Activated naive CD4-positive, alpha-beta T cell treated with anti-CD3 and anti-CD28 coated beads for 36 hours (primary cell): ENCODE measurements around the gene ADAMTSL1. TPM values are rescaled to one million over a fixed set of nuclear protein-coding genes. Genes with fewer than 3 reads are reported as not detected.

Experiments used
- CTCF ChIA-PET: fragments of 350-600 bp; sonication (Branson Sonifier 250); formaldehyde crosslinking; loops from one replicate; lab custom pipeline; 2021; ENCODE audit warnings: antibody characterized with exemption; lab: Charles Lee
- DNase-seq: peaks from one replicate; pipeline ENCODE4 v3.0.0-alpha.2; 2020
- H3K27ac Mint-ChIP-seq: one replicate; pipeline ENCODE4 v1.8.0; 2021; ENCODE audit warnings: mild to moderate bottlenecking, mixed read lengths
- H3K27me3 Mint-ChIP-seq: one replicate; pipeline ENCODE4 v1.8.0; 2021; ENCODE audit warnings: low read depth, mixed read lengths
- H3K36me3 Mint-ChIP-seq: one replicate; pipeline ENCODE4 v1.8.0; 2021; ENCODE audit warnings: low read depth, mixed read lengths
- H3K4me1 Mint-ChIP-seq: one replicate; pipeline ENCODE4 v1.8.0; 2021; ENCODE audit warnings: low read depth, mixed read lengths
- H3K4me3 Mint-ChIP-seq: one replicate; pipeline ENCODE4 v1.8.0; 2021; ENCODE audit warnings: mild to moderate bottlenecking, moderate library complexity, mixed read lengths
- H3K9me3 Mint-ChIP-seq: one replicate; pipeline ENCODE4 v1.8.0; 2021; ENCODE audit warnings: mixed read lengths
- intact Hi-C: fragments of 100-400 bp; cut with micrococcal nuclease; formaldehyde crosslinking; loops from one replicate; pipeline ENCODE4 v1.15.1; 2023
- total RNA-seq, 2 experiments: library from RNA; stranded (reverse); gene quantifications; one replicate each; pipeline ENCODE4 v1.2.3, GENCODE V29; 2021

The ADAMTSL1 gene
- total RNA-seq, 2 experiments from 2014 or later = not detected

DNA sequence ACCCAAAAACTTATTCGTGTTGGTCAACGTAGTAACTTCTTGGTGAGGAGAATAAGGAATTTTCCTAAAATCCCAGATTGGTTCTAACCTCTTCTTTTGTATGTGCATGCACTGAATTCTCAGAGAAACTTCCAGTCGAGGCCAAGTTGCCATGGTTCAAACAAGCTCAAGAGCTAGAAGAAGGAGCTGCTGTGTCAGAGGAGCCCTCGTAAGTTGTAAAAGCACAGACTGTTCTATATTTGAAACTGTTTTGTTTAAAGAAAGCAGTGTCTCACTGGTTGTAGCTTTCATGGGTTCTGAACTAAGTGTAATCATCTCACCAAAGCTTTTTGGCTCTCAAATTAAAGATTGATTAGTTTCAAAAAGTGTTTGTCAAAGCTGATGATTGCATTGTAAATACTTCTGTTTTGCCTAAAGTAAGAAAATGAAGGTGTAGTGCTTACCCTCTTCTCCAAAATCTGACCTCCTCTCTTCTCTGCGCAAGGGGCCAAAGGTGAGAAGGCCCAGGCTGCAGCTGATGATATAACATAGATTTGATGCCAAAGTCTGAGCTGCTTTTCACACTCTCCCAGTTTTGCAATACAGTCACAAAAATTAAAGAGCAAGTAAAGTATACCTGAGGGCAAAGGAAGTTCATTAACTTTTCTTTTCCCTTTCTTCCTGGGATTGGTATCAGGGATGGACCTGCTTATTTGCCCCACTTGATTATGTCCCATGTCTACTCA is 210.8 kb downstream of the ADAMTSL1 start:
- no peak overlapping the region for H3K27ac Mint-ChIP-seq
- intact Hi-C loops = no loop called here
- H3K36me3 Mint-ChIP-seq = no peaks in the 10 kb centered on the region
- no peak overlapping the region for H3K4me3 Mint-ChIP-seq
- H3K4me1 Mint-ChIP-seq = no peaks in the 10 kb centered on the region
- no peak for DNase-seq
- no peaks in the 10 kb centered on the region for H3K9me3 Mint-ChIP-seq
- CTCF ChIA-PET = no interaction called here
- H3K27me3 Mint-ChIP-seq = peaks cover 7% of the 10 kb centered on the region

- no peaks in the 10 kb centered on the region for H3K36me3 Mint-ChIP-seq
- CTCF ChIA-PET = interaction anchor here (1.0 kb wide), 1 partner anchor 66 kb away, joined by 3 read pairs; no protein-coding TSS in a partner anchor
- no peaks in the 10 kb centered on the region for H3K9me3 Mint-ChIP-seq
- H3K27me3 Mint-ChIP-seq = peaks cover 4% of the 10 kb centered on the region
- no peak for DNase-seq
- intact Hi-C loops = no loop called here
- no peak overlapping the region for H3K4me3 Mint-ChIP-seq
- H3K27ac Mint-ChIP-seq = no peak overlapping the region
- H3K4me1 Mint-ChIP-seq = no peaks in the 10 kb centered on the region
Observed at GRCh38 chr9:18688581-18689565, 214.9 kb downstream of the ADAMTSL1 start.

GRCh38 chr9:18689921-18690320 is 216.0 kb downstream of the ADAMTSL1 start:
- CTCF ChIA-PET = no interaction called here
- intact Hi-C loops = no loop called here
- H3K27ac Mint-ChIP-seq = no peak overlapping the region
- DNase-seq = no peak
- H3K36me3 Mint-ChIP-seq = no peaks in the 10 kb centered on the region
- H3K4me1 Mint-ChIP-seq = no peaks in the 10 kb centered on the region
- peaks cover 4% of the 10 kb centered on the region for H3K27me3 Mint-ChIP-seq
- H3K4me3 Mint-ChIP-seq = no peak overlapping the region
- no peaks in the 10 kb centered on the region for H3K9me3 Mint-ChIP-seq

DNA sequence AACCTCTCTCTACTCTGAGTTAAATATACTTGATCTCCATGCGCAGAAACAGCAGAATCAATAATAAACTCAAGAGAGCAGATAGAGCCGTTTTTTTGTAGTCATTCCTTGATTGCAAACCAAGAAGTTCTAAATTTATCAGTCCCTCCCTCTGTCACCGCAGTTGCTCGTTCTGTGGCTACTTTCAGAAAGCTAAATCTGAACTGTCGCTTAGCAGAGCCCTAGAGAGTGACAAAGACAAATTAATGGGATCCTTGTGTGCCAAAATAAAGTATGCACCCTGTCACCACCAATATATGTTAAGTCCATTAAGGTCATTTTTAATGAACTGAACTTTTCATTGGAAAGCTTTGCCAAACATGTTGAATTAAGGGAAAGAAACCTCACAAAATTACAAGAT is 218.3 kb downstream of the ADAMTSL1 start:
- no peak overlapping the region for H3K4me3 Mint-ChIP-seq
- peaks cover 8% of the 10 kb centered on the region for H3K9me3 Mint-ChIP-seq
- no peak for DNase-seq
- no peak overlapping the region for H3K27ac Mint-ChIP-seq
- peaks cover 4% of the 10 kb centered on the region for H3K27me3 Mint-ChIP-seq
- CTCF ChIA-PET = interaction anchor here (1.0 kb wide), 1 partner anchor 334 kb away, joined by 3 read pairs; no protein-coding TSS in a partner anchor
- no peaks in the 10 kb centered on the region for H3K36me3 Mint-ChIP-seq
- H3K4me1 Mint-ChIP-seq = no peaks in the 10 kb centered on the region
- intact Hi-C loops = no loop called here

- Mint-ChIP-seq H3K9me3 (peaks cover 8% of the 10 kb centered on the region), H3K36me3 (no peaks in the 10 kb centered on the region), H3K27me3 (no peaks in the 10 kb centered on the region), H3K27ac (no peak overlapping the region), H3K4me1 (no peaks in the 10 kb centered on the region), H3K4me3 (no peak overlapping the region)
- DNase-seq = no peak
- CTCF ChIA-PET = interaction anchor here (0.5 to 1.0 kb wide), 2 partner anchors 40 to 333 kb away, joined by 3 read pairs; no protein-coding TSS in a partner anchor
- intact Hi-C loops = no loop called here
Observed at GRCh38 chr9:18692962-18693361, 219.0 kb downstream of the ADAMTSL1 start.

DNA sequence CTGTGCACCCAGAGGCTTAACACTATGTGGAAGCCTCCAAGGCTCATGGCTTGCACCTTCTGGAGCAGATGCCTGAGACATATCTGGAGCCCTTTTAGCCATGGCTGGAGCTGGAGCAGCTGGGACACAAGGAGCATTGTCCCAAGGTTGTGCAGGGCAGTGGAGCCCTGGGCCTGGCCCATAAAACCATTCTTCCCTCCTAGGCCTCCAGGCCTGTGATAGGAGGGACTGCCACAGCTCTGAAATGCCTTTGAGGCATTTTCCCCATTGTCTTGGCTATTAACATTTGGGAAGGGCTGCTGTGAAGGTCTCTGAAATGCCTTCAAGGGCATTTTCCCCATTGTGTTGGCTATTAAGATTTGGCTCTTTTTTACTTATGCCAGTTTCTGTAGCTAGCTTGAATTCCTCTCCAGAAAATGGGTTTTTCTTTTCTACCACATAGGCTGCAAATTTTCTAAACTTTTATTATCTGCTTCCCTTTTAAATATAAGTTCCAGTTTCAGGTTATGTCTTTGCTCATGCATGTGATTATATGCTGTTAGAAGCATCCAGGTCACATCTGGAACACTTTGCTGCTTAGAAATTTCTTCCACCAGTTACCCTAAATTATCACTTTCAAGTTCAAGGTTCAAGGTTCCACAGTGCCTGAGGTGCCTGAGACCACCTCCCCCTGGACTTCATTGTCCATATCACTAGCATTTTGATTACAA is 221.2 kb downstream of the ADAMTSL1 start:
- CTCF ChIA-PET = no interaction called here
- H3K4me1 Mint-ChIP-seq = no peaks in the 10 kb centered on the region
- peaks cover 8% of the 10 kb centered on the region for H3K9me3 Mint-ChIP-seq
- H3K4me3 Mint-ChIP-seq = no peak overlapping the region
- intact Hi-C loops = no loop called here
- no peaks in the 10 kb centered on the region for H3K27me3 Mint-ChIP-seq
- no peak overlapping the region for H3K27ac Mint-ChIP-seq
- no peaks in the 10 kb centered on the region for H3K36me3 Mint-ChIP-seq
- no peak for DNase-seq

GRCh38 chr9:18698992-18699391 is 225.0 kb downstream of the ADAMTSL1 start:
- intact Hi-C loops = no loop called here
- H3K4me1 Mint-ChIP-seq = no peaks in the 10 kb centered on the region
- CTCF ChIA-PET = no interaction called here
- no peak for DNase-seq
- H3K27ac Mint-ChIP-seq = no peak overlapping the region
- H3K27me3 Mint-ChIP-seq = no peaks in the 10 kb centered on the region
- H3K36me3 Mint-ChIP-seq = no peaks in the 10 kb centered on the region
- H3K4me3 Mint-ChIP-seq = no peak overlapping the region
- H3K9me3 Mint-ChIP-seq = peaks cover 10% of the 10 kb centered on the region

DNA sequence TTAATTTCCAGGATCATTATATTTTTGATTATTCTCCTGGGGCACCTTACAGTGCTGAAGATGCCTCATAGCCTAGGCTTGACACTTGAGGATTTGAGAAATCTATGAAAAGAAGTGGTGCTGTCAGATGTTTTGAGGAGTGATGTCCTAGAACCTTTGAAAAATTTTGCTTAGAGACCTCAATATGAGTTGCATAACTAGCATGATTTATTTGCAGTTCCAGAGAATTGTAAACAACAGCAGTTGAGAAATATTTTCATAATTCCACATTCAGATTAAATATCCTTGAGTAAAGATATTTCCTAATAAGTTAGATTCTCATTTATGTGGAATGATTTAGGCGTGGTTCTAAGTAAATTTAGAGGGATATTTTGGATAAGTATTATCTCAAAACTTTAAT is 225.8 kb downstream of the ADAMTSL1 start:
- Mint-ChIP-seq H3K27ac (no peak overlapping the region), H3K36me3 (no peaks in the 10 kb centered on the region), H3K4me3 (no peak overlapping the region), H3K4me1 (no peaks in the 10 kb centered on the region), H3K27me3 (no peaks in the 10 kb centered on the region), H3K9me3 (peaks cover 10% of the 10 kb centered on the region)
- intact Hi-C loops = no loop called here
- no peak for DNase-seq
- CTCF ChIA-PET = no interaction called here

DNA sequence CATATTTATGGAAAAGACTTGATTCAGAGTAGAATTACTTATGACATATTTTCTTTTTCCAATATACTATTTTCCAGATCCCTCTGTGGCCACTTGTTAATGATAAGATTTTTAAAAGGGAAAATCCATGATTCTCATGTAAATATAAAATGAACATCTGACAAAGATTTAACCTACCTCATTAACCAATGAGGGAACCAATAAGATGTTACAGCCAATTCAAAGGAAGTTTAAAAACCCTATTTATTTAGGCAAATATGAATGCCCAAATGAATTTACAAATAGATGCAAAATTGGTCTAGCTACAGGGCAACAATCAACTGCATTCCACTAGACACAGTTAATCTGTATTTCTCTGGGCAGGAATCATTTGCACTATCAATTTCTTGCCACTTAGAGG is 226.8 kb downstream of the ADAMTSL1 start:
- Mint-ChIP-seq H3K9me3 (peaks cover 5% of the 10 kb centered on the region), H3K4me1 (no peaks in the 10 kb centered on the region), H3K36me3 (no peaks in the 10 kb centered on the region), H3K27me3 (no peaks in the 10 kb centered on the region), H3K4me3 (no peak overlapping the region), H3K27ac (no peak overlapping the region)
- no peak for DNase-seq
- intact Hi-C loops = no loop called here
- CTCF ChIA-PET = interaction anchor here (0.6 kb wide), 1 partner anchor 124 kb away, joined by 3 read pairs; no protein-coding TSS in a partner anchor

- Mint-ChIP-seq H3K4me1 (no peaks in the 10 kb centered on the region), H3K27ac (no peak overlapping the region), H3K9me3 (peaks cover 2% of the 10 kb centered on the region), H3K4me3 (no peak overlapping the region), H3K27me3 (no peaks in the 10 kb centered on the region), H3K36me3 (no peaks in the 10 kb centered on the region)
- DNase-seq = no peak
- intact Hi-C loops = no loop called here
- CTCF ChIA-PET = no interaction called here
Observed at GRCh38 chr9:18703151-18703900, 229.4 kb downstream of the ADAMTSL1 start.

DNA sequence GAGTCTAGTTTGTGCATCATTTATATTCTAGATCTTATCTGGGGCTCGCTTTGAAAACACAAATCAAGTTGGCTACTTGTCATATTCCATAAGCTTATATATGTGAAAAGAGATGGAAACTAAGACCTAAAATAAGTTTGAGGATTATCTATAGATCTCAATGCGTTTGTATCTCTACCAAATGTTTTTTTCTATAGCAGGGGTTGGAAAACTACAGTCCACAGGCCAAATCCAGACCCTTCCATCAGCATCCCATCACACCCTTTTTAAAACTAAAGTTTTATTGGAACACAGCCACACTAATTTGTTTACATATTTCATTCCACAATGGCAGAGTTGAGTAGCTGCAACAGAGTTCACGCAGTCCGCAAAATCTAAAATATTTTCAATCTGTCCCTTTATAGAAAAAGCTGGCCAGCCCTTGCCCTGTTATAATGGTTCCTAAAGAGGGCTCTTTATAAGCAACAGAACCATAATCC is 230.0 kb downstream of the ADAMTSL1 start:
- no peaks in the 10 kb centered on the region for H3K36me3 Mint-ChIP-seq
- H3K4me1 Mint-ChIP-seq = no peaks in the 10 kb centered on the region
- no peaks in the 10 kb centered on the region for H3K27me3 Mint-ChIP-seq
- DNase-seq = no peak
- H3K27ac Mint-ChIP-seq = no peak overlapping the region
- no peak overlapping the region for H3K4me3 Mint-ChIP-seq
- H3K9me3 Mint-ChIP-seq = peaks cover 2% of the 10 kb centered on the region
- CTCF ChIA-PET = no interaction called here
- intact Hi-C loops = no loop called here
